Uterus (tissue), 2 donors: ENCODE data around the gene GLIS1.

Experiments used
- CTCF ChIP-seq, 4 experiments: fragments of 200-600 bp in 2 of 4; fragments of 450-650 bp in 2 of 4; sonication (generic) in 2 of 4; IDR thresholded peaks; one replicate each; pipeline ENCODE4 v1.5.1; 2016 to 2019; ENCODE audit warnings: antibody characterized with exemption in 4 of 4, mild to moderate bottlenecking in 2 of 4, moderate library complexity in 1 of 4
- POLR2A ChIP-seq, 2 donors: fragments of 450-650 bp; IDR thresholded peaks; one replicate each; pipeline ENCODE4 v1.6.1; 2016; ENCODE audit warnings: antibody characterized with exemption in 2 of 2, mild to moderate bottlenecking in 1 of 2, moderate library complexity in 1 of 2

- no peak for TF ChIP-seq POLR2A (IDR thresholded peaks at IDR 0.05)
- no peak for TF ChIP-seq CTCF (IDR thresholded peaks at IDR 0.05)
Observed at GRCh38 chr1:53725238-53725689, 13.7 kb downstream of the GLIS1 start.
